GM19372 (cell line): ENCODE results near the gene PDCD1LG2.
"Not testable (repeated sequence)": the region's sequence is repeated elsewhere in the genome, so short reads cannot be mapped to it uniquely, and the experiment has no call there.

Source experiments
- ATAC-seq: cut with Tn5 transposase; IDR thresholded peaks from one replicate; pipeline ENCODE4 v1.9.1; 2021; ENCODE audit warnings: mild to moderate bottlenecking, low read depth, moderate library complexity; ENCODE audit not compliant: unreplicated experiment

Gene PDCD1LG2

GRCh38 chr9:5561828-5562488 lies 51.6 kb downstream of the PDCD1LG2 start:
- ATAC-seq, result no peak

DNA sequence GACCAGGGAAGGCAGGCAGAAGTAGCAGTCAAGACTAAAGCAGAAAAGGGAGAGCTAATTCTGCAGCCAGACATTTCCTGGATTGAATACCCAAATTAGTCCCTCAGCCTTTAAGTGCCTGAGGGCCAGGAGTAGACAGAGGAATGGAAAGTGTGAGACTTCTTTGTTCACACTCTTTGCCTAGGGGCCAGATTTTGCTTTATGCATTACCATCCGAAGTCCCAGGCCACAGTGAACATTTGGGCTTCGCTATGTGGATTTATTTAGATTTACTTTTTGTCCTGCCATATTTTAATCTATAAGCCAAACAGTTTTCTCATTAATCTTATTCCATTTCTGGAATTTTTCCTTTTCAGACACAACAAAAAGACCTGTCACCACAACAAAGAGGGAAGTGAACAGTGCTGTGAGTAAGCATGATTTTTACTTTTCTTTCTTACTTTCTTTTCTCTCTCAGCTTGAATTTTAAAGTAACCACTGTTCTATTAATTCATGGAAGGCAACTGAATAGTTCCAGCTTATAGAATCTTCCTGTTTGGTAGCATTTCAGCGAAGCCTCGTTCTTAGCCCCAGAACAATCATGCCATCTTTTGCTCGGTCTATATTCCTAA lies 52.6 kb downstream of the PDCD1LG2 start:
- ATAC-seq, result no peak

GRCh38 chr9:5563417-5563815 lies 53.1 kb downstream of the PDCD1LG2 start:
- no peak for ATAC-seq

GRCh38 chr9:5563886-5564285 lies 53.6 kb downstream of the PDCD1LG2 start:
- no peak for ATAC-seq

DNA sequence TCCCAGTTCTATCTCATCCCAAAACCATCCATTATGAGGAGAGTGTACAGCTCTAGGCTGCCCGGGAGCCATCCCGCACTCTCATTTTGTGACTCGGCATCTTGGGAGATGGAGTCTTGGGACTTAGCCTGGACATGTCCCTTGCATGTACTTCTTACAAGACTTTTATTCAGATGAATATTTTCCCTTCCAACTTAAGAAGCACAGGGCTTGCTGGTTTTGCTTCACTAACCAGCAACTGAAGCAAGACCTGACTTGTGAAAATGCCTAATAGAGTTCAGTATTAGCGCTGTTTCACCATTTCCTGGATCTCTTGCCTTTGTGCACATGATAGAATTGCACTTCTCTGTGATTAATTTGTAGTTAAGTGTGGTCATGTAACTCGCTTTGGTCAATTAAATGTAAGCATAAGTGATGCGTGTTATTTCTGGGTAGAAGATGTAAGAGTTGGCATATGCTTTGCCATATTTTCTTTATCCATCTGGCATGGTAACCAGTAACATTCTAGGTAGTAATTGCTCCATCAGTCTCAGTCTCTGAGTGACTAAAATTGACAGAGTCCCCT lies 55.8 kb downstream of the PDCD1LG2 start:
- ATAC-seq, result peak; percentile 69

DNA sequence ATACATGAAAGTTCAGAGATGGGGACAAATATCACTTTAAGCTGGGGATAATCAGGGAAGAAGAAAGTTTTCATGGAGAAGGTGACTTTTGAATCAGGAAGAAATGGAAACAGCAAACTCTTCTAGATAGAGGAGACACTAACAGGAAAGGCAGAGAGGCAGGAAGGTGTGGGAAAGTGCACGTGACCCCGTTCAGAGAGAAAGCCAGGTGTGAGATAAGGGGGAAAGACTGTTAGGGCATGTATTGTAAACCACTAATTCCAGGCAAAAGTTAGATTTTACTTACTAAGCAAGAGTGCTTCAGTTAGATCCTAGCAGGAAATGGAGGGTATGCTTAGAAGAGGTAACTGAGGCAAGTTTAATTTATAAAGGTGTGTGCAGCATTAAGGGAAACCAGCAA lies 58.5 kb downstream of the PDCD1LG2 start:
- ATAC-seq, result no peak

- ATAC-seq, result no peak
Measured at GRCh38 chr9:5569409-5569808, 59.1 kb downstream of the PDCD1LG2 start.

DNA sequence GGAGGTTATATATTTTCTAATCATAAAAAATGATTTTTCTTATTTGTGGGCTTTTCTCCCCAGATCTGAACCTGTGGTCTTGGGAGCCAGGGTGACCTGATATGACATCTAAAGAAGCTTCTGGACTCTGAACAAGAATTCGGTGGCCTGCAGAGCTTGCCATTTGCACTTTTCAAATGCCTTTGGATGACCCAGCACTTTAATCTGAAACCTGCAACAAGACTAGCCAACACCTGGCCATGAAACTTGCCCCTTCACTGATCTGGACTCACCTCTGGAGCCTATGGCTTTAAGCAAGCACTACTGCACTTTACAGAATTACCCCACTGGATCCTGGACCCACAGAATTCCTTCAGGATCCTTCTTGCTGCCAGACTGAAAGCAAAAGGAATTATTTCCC lies 59.6 kb downstream of the PDCD1LG2 start:
- ATAC-seq, result no peak

DNA sequence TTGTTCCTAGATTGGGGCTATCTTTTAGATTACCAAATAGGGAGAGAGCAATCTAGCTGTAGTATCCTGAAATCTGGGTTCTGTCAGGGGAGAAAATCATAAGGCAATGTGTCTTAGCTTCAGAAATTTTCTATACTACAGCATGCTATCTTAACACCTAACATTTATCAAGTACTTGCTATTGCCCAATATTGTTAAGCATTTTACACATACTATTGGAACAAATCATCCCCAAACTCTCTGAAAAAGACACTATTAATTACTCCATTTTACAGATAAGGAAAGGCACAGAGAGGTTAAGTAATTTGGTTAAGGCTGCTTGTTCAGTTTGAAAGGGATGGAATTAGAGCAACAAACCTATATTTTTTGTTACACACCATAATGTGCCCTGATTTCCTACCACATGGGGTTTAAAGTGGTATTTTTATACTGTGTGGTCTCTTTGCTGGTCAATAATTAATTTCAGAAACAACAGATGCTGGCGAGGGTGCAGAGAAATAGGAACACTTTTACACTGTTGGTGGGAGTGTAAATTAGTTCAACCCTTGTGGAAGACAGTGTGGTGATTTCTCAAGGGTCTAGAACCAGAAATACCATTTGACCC lies 61.4 kb downstream of the PDCD1LG2 start:
- no peak for ATAC-seq

GRCh38 chr9:5574097-5574496 lies 63.8 kb downstream of the PDCD1LG2 start:
- no peak for ATAC-seq

DNA sequence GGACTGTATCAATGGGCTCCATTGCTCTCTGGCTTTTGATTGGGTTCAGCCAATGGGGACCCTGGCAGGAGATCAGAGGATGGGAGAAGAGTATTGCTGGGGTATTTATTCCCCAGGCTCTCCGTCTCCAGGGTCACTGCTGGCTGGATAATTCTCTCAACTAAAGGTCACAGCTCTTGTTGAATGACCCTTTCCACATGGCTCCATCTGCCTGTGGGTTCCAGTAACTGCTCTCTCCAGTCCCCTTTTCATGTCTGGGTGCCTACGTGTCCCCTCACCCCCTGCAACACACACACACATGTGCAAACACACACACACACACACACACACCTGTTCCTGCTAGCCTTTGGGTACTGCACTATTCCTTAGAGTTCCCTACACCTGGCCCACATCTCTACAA lies 64.7 kb downstream of the PDCD1LG2 start:
- no peak for ATAC-seq

DNA sequence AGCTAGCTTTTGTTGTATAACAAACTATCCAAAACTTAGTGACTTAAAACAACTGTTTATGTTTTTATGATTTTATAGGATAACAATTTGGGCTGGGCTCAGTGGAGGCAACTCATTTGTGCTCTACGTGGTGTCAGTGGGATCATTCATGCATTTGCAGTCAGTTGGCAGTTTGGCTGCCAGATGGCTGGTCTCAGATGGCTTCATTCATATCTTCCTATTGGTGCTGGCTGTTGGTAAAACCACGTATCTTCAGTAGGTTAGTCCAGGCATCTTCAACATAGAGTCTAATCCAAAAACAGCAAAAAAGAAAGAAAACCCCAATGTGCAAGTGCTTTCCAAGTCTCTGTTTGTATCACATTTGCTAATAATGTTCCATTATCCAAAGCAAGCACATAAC lies 66.9 kb downstream of the PDCD1LG2 start:
- ATAC-seq, result no peak

DNA sequence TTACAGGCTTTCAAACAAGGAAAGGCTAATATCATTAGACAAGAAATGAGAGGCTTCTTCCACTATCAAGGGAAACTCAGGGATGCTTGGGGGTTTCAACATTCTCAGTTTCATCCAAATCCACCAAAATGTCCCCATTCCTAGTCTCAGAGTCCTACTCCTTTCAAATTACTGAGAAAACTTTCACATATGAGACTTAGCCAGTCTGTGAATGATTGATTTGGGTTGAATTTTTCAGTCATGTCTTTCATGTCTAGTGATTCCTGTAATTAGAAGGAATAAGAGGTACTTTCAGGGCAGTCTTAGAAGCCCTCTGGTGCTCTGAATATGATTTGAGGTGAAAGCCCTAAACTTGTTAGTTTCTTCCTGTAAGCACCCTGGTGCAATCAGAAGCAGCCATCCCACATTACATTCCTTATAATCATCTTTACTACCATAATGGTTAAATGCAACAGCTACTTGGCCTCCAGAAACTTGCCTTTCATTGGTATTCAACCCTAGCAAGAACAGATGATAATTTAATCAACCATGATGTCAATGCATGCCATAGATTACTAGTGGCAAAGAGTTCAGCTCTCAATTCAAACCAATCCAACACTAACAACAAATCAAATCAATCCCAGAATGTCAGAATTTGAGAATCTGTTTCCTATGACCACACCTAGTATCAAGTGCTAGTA lies 67.8 kb downstream of the PDCD1LG2 start:
- ATAC-seq, result no peak

- no peak for ATAC-seq
Measured at GRCh38 chr9:5578698-5579085, 68.4 kb downstream of the PDCD1LG2 start.

DNA sequence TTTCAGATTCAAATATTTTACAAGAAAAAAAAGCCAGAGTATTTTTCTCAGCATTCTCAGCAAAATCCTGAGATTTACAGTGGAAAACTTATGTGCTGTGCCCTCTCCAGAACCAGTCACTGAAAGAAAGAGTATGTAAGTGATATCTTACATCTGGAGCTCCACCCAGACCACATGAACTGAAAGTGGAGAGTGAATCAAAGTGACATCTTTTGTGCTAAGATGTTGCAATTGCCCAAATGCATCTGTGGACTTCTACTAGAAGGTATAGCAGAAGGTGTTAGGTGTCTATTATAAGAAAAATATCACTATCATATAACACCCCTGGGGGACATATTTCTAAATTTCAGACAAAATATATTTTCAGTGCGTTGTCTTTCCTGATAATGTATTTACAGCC lies 69.5 kb downstream of the PDCD1LG2 start:
- ATAC-seq, result no peak

DNA sequence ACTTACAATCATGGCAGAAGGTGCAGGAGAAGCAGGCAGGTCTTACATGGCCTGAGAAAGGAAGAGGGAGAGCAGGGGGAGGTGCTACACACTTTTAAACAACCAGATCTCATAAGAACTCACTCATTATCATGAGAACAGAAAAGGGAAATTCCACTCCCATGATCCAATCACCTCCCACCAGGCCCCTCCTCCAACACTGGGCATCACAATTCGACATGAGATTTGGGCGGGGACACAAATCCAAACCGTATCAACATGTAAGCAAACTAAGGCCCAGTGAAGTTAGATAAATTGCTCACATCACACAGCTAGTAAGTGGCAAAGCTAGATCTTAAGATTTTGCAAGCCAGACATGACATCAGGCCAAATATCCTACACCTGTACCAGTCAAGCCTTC lies 70.3 kb downstream of the PDCD1LG2 start:
- no peak for ATAC-seq

- not testable (repeated sequence) for ATAC-seq
Measured at GRCh38 chr9:5581706-5582105, 71.4 kb downstream of the PDCD1LG2 start.

- peak; percentile 53 for ATAC-seq
Measured at GRCh38 chr9:5582835-5583195, 72.5 kb downstream of the PDCD1LG2 start.

GRCh38 chr9:5586391-5586802 lies 76.1 kb downstream of the PDCD1LG2 start:
- peak; percentile 36 for ATAC-seq

GRCh38 chr9:5587024-5587423 lies 76.7 kb downstream of the PDCD1LG2 start:
- ATAC-seq, result no peak

DNA sequence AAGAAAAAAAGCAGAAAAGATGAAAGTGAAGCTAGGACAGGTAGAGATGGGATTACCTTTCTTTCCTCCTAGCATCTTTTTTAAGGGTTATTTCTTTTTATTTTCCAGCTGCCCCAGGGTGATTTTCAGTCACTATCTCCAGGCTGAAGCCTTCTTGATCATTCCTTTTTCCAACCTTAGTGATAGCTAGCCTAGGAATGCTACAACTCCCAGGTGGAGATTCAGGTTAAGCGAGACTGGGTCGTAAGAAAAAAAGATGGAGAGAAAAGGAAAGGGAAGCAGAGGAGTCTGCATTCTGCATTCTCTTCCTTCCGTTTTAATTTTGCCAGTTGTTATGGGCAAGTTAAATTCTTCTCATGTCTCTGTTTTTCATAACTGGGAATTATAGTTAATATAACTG lies 81.9 kb downstream of the PDCD1LG2 start:
- ATAC-seq, result no peak
